ENCODE data around the gene ACCS. TPM values are rescaled to one million over a fixed set of nuclear protein-coding genes. Genes with fewer than 3 reads are reported as not detected.

Gene ACCS
- total RNA-seq, 1 donor from 2014 or later = 7.9 TPM

DNA sequence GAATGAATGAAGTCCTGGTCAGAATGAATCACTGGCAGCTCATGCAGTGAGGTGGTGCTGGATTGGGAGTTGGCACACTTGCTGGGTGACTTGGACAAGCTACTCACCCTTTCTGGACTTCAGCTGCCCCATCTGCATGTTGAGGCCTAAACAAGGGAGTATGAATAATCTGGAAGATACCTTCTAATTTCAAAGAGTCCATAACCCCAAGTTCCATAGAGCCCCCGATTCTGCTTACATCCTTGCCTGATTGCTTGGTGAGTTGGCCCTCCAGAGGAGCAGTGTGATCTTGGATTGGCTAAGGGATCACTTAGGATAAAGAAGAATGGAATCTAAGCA is 36.6 kb upstream of the ACCS start:
- Histone ChIP-seq H3K27me3 (ENCODE audit: low read depth) (no peaks in the 10 kb centered on the region), H3K36me3 (no peaks in the 10 kb centered on the region), H3K4me1 (peaks cover 39% of the 10 kb centered on the region), H3K27ac (replicated peaks) (peak overlapping the region; percentile 82), H3K9me3 (replicated peaks) (peaks cover 17% of the 10 kb centered on the region), H3K4me3 (no peak overlapping the region)
- no peak for DNase-seq
- intact Hi-C loops (cut with micrococcal nuclease) = no loop called here
- TF ChIP-seq, protein P1, sequence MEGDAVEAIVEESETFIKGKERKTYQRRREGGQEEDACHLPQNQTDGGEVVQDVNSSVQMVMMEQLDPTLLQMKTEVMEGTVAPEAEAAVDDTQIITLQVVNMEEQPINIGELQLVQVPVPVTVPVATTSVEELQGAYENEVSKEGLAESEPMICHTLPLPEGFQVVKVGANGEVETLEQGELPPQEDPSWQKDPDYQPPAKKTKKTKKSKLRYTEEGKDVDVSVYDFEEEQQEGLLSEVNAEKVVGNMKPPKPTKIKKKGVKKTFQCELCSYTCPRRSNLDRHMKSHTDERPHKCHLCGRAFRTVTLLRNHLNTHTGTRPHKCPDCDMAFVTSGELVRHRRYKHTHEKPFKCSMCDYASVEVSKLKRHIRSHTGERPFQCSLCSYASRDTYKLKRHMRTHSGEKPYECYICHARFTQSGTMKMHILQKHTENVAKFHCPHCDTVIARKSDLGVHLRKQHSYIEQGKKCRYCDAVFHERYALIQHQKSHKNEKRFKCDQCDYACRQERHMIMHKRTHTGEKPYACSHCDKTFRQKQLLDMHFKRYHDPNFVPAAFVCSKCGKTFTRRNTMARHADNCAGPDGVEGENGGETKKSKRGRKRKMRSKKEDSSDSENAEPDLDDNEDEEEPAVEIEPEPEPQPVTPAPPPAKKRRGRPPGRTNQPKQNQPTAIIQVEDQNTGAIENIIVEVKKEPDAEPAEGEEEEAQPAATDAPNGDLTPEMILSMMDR (IDR thresholded peaks at IDR 0.05; ENCODE audit: borderline replicate concordance) = no peak

DNA sequence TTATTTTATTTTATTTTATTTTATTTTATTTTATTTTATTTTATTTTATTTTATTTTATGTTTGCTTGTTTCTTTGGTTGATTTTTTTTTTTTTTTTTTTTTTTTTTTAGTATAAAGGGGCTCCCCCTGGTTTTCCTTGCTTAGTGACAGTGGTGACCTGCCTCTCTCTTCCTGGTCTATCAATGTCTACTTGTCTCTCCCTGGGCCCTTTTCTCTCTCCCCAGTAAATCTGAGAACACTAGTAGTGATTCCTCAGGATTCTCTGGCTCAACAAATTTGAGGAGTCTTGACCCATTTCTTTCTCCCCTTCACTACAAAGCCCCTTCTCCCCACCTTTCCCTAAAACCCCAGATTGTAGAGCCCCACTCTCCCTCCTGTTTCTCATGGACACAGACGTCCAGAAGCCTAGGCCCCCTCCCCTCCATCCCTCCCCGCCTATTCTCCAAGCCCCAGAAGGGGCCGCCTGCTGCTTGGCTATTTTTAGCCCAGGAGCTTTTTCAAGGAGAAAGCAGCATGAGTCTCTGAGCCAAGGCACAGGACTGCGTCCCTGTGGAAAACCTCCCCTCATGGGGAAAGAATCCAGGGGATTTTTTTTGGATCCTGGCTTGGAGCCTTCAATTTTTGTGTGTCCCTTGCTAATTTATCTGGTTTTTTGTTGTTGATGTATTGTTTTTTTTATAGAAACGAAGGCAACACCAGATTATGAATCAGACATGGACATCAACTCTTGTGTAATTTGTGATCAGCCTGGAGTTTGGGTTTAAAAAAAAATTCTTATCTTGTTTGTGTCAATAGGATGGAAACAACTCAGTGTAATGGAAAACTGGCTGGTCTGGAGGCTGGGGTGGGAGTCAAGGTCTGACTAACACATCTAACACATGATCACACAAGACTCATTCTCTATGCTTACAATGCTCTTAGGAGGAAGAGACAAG is 35.8 kb upstream of the ACCS start:
- no peaks in the 10 kb centered on the region for H3K27me3 ChIP-seq (ENCODE audit: low read depth)
- intact Hi-C loops (cut with micrococcal nuclease) = loop anchor here (5.0 to 10.0 kb wide), 2 partner anchors 38 to 85 kb away; partner anchors contain the start of gene C11orf96
- peaks cover 39% of the 10 kb centered on the region for H3K4me1 ChIP-seq
- peak; percentile 44 for DNase-seq
- no peaks in the 10 kb centered on the region for H3K36me3 ChIP-seq
- no peak overlapping the region for H3K4me3 ChIP-seq
- peaks cover 17% of the 10 kb centered on the region for H3K9me3 ChIP-seq (replicated peaks)
- TF ChIP-seq, protein P1 (IDR thresholded peaks at IDR 0.05; ENCODE audit: borderline replicate concordance) = no peak
- H3K27ac ChIP-seq (replicated peaks) = peak overlapping the region; percentile 82

DNA sequence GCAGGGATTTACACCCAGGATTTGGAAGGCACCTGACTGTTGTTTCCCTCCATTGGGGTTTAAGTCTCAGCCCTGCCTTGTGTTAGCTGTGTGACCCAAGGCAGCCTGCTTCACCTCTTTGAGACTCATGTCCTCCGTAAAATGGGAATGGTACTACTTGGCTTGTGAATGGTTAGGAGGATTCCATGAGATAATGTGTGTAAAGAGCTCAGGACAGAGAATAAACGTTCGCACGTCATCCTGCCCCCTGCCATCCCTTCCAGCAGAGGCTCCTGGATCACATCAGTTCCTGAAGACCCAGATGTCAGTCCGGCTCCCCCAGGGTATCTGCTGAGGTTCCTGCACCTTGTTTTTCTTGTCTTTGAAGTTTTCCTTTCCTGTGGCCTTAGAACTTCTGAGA is 35.1 kb upstream of the ACCS start:
- TF ChIP-seq, protein P1 (IDR thresholded peaks at IDR 0.05; ENCODE audit: borderline replicate concordance) = no peak
- intact Hi-C loops (cut with micrococcal nuclease) = loop anchor here (5.0 to 10.0 kb wide), 2 partner anchors 39 to 86 kb away; partner anchors contain the start of gene C11orf96

DNA sequence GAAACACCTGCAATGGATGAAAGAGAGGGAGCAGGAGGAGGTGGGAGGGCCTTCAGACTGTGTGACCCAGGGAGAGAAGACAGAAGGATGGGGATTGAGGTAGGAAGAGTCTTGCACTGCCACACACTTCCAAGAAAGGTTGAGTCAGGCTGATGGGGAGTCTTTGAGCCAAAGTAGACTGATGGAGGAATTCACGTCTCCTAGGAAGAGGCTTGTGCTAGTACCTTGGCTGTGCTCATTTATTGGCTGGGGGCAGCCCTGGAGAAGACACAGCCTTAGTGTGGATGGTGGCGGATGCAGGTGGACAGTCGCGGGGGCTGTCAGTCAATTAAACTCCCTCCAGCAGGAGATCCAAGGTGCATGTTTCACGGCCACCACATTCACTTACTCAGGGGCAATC is 34.5 kb upstream of the ACCS start:
- peaks cover 39% of the 10 kb centered on the region for H3K4me1 ChIP-seq
- peaks cover 5% of the 10 kb centered on the region for H3K9me3 ChIP-seq (replicated peaks)
- H3K4me3 ChIP-seq = no peak overlapping the region
- no peaks in the 10 kb centered on the region for H3K36me3 ChIP-seq
- H3K27ac ChIP-seq (replicated peaks) = peak overlapping the region; percentile 82
- TF ChIP-seq, protein P1 (IDR thresholded peaks at IDR 0.05; ENCODE audit: borderline replicate concordance) = no peak
- DNase-seq = no peak
- intact Hi-C loops (cut with micrococcal nuclease) = loop anchor here (5.0 to 10.0 kb wide), 2 partner anchors 39 to 87 kb away; partner anchors contain the start of gene C11orf96
- no peaks in the 10 kb centered on the region for H3K27me3 ChIP-seq (ENCODE audit: low read depth)

More for the DNA sequence above, 35.1 kb upstream of the ACCS start:
- Histone ChIP-seq H3K4me1 (peaks cover 39% of the 10 kb centered on the region), H3K27me3 (ENCODE audit: low read depth) (no peaks in the 10 kb centered on the region), H3K9me3 (replicated peaks) (peaks cover 10% of the 10 kb centered on the region), H3K36me3 (no peaks in the 10 kb centered on the region), H3K4me3 (no peak overlapping the region), H3K27ac (replicated peaks) (peak overlapping the region; percentile 82)
- DNase-seq = no peak

DNA sequence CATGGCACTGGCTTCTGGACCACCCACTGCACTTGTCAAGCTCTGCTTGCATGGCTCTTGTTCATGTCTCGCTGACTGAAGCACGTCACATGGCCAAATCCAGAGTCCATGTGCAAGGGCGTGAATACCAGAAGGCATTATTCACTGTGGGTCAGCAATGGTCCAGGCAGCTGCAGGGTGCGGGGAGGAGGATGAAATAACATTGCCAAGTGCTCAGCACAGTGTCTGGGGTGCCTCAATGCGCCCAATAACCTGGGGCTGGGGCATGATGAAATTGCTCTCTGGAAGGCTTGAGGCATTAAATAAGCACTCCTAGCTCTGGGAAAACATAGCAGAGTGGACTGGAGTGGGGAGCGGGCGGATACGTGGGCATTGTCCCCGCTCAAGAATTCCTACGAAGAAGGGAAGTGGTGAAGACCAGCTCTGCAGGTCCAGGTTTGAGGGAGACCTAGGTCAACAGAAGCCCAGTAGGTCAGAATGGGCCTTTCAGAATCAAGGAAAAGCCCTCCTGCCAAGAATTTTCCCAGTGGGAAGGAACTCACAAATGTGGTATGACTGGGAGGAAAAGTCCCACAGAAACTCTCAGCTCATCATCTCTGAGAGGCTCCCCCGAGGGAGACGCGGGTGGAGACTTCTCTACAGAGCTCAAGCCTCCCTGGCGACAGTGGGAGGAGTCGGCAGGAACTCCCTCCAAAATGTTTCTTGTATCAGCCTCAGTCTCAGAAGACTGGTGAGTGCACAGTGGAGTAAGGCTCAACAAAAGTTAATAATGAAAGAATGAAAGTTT is 33.6 kb upstream of the ACCS start:
- H3K9me3 ChIP-seq (replicated peaks) = no peaks in the 10 kb centered on the region
- no peaks in the 10 kb centered on the region for H3K27me3 ChIP-seq (ENCODE audit: low read depth)
- H3K4me3 ChIP-seq = no peak overlapping the region
- TF ChIP-seq, protein P1 (IDR thresholded peaks at IDR 0.05; ENCODE audit: borderline replicate concordance) = no peak
- DNase-seq = peak; percentile 58
- peak overlapping the region; percentile 82 for H3K27ac ChIP-seq (replicated peaks)
- intact Hi-C loops (cut with micrococcal nuclease) = loop anchor here (5.0 to 10.0 kb wide), 2 partner anchors 40 to 88 kb away; partner anchors contain the start of gene C11orf96
- H3K4me1 ChIP-seq = peaks cover 46% of the 10 kb centered on the region
- H3K36me3 ChIP-seq = no peaks in the 10 kb centered on the region

Data from left ventricle myocardium inferior (tissue), 1 donor.